ENCODE data around the gene GNAS. TPM values are rescaled to one million over a fixed set of nuclear protein-coding genes. Genes with fewer than 3 reads are reported as not detected.

Gene GNAS
- total and polyA plus RNA-seq, 10 of the 15 experiments (the other 5 are each of a cell fraction or from before 2014, with no cell fraction given) = 209 to 950 (median 394) TPM

GRCh38 chr20:58877050-58877975 lies 24.8 kb downstream of the GNAS start:
- DNase-seq (ENCODE audit: low read depth, low spot score) = no peak
- Histone ChIP-seq H3K27me3 (replicated peaks in 1 of 2; ENCODE audit: control insufficient read depth in 2 of 2, insufficient read depth in 2 of 2, low read length in 1 of 2) (no peaks in the 10 kb centered on the region), H3K27ac (ENCODE audit: control insufficient read depth, insufficient read depth) (no peak overlapping the region), H3K9ac (ENCODE audit: control insufficient read depth, insufficient read depth, low read length) (no peak overlapping the region), H3K4me2 (ENCODE audit: control insufficient read depth, insufficient read depth) (no peak overlapping the region), H3K9me3 (replicated peaks; ENCODE audit: control insufficient read depth, insufficient read depth, low read length) (no peaks in the 10 kb centered on the region), H2AFZ (ENCODE audit: control insufficient read depth, low read depth, low read length) (no peak overlapping the region), H3K4me3 (no peak overlapping the region), H4K20me1 (ENCODE audit: control insufficient read depth, insufficient read depth) (no peaks in the 10 kb centered on the region), H3K36me3 (ENCODE audit: control insufficient read depth in 2 of 2, insufficient read depth in 2 of 2, low read length in 1 of 2) (no peaks in the 10 kb centered on the region), H3K4me1 (ENCODE audit: control insufficient read depth, insufficient read depth, low read length) (no peaks in the 10 kb centered on the region), H3K79me2 (ENCODE audit: control insufficient read depth, insufficient read depth, low read length) (no peaks in the 10 kb centered on the region)
- WGBS (ENCODE audit: insufficient coverage, insufficient replicate concordance, low lambda C conversion rate, missing lambda C conversion rate) = 82% methylated on average over 11 of the region's 11 CpGs
- no peak for ATAC-seq
- RAD21 ChIA-PET (ENCODE audit: unreplicated experiment) = no interaction called here
- no peak for FAIRE-seq
- POLR2A ChIA-PET = interaction anchor here (0.7 kb wide), 1 partner anchor 113 kb away, joined by 3 read pairs; no protein-coding TSS in a partner anchor
- intact Hi-C loops (cut with micrococcal nuclease; ENCODE audit: unreplicated experiment) = no loop called here
- SMC1A ChIA-PET (ENCODE audit: uncharacterized antibody, unreplicated experiment) = interaction anchor here (0.6 to 2.3 kb wide), 2 partner anchors 10 to 235 kb away, joined by 3 to 7 read pairs; no protein-coding TSS in a partner anchor
- BruUV-seq (replicated peaks) = no TSS peak
- in situ Hi-C loops (cut with MboI) = no loop called here
- CTCF ChIA-PET = interaction anchor here (1.1 to 1.9 kb wide), 3 partner anchors 9 to 331 kb away, joined by 3 to 7 read pairs (median 6); no protein-coding TSS in a partner anchor
- TF ChIP-seq NBN (IDR thresholded peaks at IDR 0.05) (no peak), BMI1 (IDR thresholded peaks at IDR 0.05; ENCODE audit: borderline replicate concordance) (no peak), EGR1 (IDR thresholded peaks at IDR 0.05; ENCODE audit: borderline replicate concordance in 1 of 2, low read depth in 2 of 2, low read length in 2 of 2) (no peak), ZSCAN29 (IDR thresholded peaks at IDR 0.05) (no peak), YBX1 (IDR thresholded peaks at IDR 0.05) (no peak), STAT3 (IDR thresholded peaks at IDR 0.05; ENCODE audit: low read depth, low read length) (no peak), NFYB (IDR thresholded peaks at IDR 0.05; ENCODE audit: insufficient read depth, low read depth, low read length) (no peak), RAD21 (IDR thresholded peaks at IDR 0.05; ENCODE audit: insufficient read depth, low read depth, low read length) (no peak), ASH2L (IDR thresholded peaks at IDR 0.05; ENCODE audit: borderline replicate concordance, low read depth) (no peak), CHD2 (IDR thresholded peaks at IDR 0.05; ENCODE audit: borderline replicate concordance, low read depth, low read length) (no peak), ETV6 (conservative IDR thresholded peaks at IDR 0.05 in 1 of 2, IDR thresholded peaks at IDR 0.05 in 1 of 2; ENCODE audit: borderline replicate concordance in 1 of 2, low read depth in 1 of 2) (no peak), CREM (IDR thresholded peaks at IDR 0.05; ENCODE audit: low read depth) (no peak), CBX5 (IDR thresholded peaks at IDR 0.05; ENCODE audit: low read depth) (no peak), GABPA (IDR thresholded peaks at IDR 0.05; ENCODE audit: low read depth) (no peak), PBX3 (IDR thresholded peaks at IDR 0.05; ENCODE audit: insufficient replicate concordance, low read depth, low read length) (no peak), TBL1XR1 (IDR thresholded peaks at IDR 0.05; ENCODE audit: low read depth, low read length) (no peak)
- TF ChIP-seq, protein P1, sequence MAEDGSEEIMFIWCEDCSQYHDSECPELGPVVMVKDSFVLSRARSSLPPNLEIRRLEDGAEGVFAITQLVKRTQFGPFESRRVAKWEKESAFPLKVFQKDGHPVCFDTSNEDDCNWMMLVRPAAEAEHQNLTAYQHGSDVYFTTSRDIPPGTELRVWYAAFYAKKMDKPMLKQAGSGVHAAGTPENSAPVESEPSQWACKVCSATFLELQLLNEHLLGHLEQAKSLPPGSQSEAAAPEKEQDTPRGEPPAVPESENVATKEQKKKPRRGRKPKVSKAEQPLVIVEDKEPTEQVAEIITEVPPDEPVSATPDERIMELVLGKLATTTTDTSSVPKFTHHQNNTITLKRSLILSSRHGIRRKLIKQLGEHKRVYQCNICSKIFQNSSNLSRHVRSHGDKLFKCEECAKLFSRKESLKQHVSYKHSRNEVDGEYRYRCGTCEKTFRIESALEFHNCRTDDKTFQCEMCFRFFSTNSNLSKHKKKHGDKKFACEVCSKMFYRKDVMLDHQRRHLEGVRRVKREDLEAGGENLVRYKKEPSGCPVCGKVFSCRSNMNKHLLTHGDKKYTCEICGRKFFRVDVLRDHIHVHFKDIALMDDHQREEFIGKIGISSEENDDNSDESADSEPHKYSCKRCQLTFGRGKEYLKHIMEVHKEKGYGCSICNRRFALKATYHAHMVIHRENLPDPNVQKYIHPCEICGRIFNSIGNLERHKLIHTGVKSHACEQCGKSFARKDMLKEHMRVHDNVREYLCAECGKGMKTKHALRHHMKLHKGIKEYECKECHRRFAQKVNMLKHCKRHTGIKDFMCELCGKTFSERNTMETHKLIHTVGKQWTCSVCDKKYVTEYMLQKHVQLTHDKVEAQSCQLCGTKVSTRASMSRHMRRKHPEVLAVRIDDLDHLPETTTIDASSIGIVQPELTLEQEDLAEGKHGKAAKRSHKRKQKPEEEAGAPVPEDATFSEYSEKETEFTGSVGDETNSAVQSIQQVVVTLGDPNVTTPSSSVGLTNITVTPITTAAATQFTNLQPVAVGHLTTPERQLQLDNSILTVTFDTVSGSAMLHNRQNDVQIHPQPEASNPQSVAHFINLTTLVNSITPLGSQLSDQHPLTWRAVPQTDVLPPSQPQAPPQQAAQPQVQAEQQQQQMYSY (CRISPR knock-in tag; IDR thresholded peaks at IDR 0.05) = no peak
